OCI-LY3 (cell line): ENCODE data around the gene FNIP2.

ENCODE experiments used
- H2AFZ ChIP-seq: fragments of 200-600, 300-600 bp; shearing (Covaris generic); 2 replicates; pipeline ENCODE4 v1.6.0; 2014; ENCODE audit warnings: antibody characterized with exemption, low read depth, low read length
- H3K27ac ChIP-seq: fragments of 200-600, 300-600 bp; sonication (generic); 2 replicates; pipeline ENCODE4 v1.5.1; 2014; ENCODE audit warnings: mild to moderate bottlenecking, low read length, moderate library complexity, mixed read lengths
- H3K27me3 ChIP-seq: fragments of 200-600, 300-600 bp; sonication (generic); 2 replicates; pipeline ENCODE4 v1.6.1; 2014; ENCODE audit warnings: low read depth, low read length, mixed read lengths
- H3K36me3 ChIP-seq: fragments of 200-600, 300-600 bp; sonication (generic); replicated peaks from 2 replicates; pipeline ENCODE3; 2014; ENCODE audit warnings: low read depth, low read length, mixed read lengths
- H3K4me1 ChIP-seq: fragments of 300-600, 200-600 bp; sonication (generic); 2 replicates; pipeline ENCODE4 v1.6.1; 2014; ENCODE audit warnings: low read length, mixed read lengths
- H3K4me2 ChIP-seq: fragments of 200-600, 300-600 bp; sonication (generic); 2 replicates; pipeline ENCODE4 v1.6.1; 2014; ENCODE audit warnings: low read length, mixed read lengths
- H3K4me3 ChIP-seq: fragments of 300-600, 200-600 bp; sonication (generic); 2 replicates; pipeline ENCODE4 v1.5.1; 2014; ENCODE audit warnings: antibody characterized with exemption, mild to moderate bottlenecking, low read length, moderate library complexity
- H3K79me2 ChIP-seq: fragments of 300-600, 200-600 bp; shearing (Covaris generic); 2 replicates; pipeline ENCODE4 v1.6.1; 2014; ENCODE audit warnings: mild to moderate bottlenecking, low read length, mixed read lengths
- H3K9ac ChIP-seq: fragments of 300-600, 200-600 bp; shearing (Covaris generic); 2 replicates; pipeline ENCODE4 v1.6.0; 2014; ENCODE audit warnings: mild to moderate bottlenecking, low read length, moderate library complexity
- H3K9me3 ChIP-seq: fragments of 200-600, 300-600 bp; shearing (Covaris generic); 2 replicates; pipeline ENCODE4 v1.6.1; 2014; ENCODE audit warnings: low read length, mixed read lengths; ENCODE audit not compliant: insufficient read depth
- H4K20me1 ChIP-seq: fragments of 200-600, 300-600 bp; sonication (generic); 2 replicates; pipeline ENCODE4 v1.6.1; 2016; ENCODE audit warnings: low read length, mixed read lengths; ENCODE audit not compliant: insufficient read depth
- EZH2phosphoT487 ChIP-seq: fragments of 200-600 bp; shearing (Covaris generic); IDR thresholded peaks from 2 replicates; pipeline ENCODE4 v1.6.1; 2018; ENCODE audit warnings: antibody characterized with exemption, mixed run types, low read depth
- TF ChIP-seq, protein P1 (sequence below): fragments of 200-600, 300-600 bp; sonication (generic); IDR thresholded peaks from 2 replicates; pipeline ENCODE4 v1.5.1; 2014; ENCODE audit warnings: antibody characterized with exemption, low read length, low read depth

FNIP2 gene

DNA sequence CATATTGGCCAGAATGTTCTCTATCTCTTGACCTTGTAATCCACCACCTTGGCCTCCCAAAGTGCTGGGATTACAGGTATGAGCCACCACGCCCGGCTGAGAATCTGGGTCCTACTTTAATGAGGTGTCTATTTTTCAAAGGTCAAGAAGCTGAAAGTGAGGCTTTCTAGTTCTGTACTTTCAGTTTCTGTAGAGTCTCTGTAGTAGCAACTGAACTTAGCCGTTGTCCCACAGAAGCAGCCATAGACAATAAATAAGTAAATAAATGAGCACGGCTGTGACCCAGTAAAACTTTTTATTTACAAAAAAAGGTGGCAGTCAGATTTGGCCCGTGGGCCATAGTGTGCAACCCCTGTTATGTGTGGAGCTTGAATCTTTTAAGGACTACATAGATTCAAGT, 92.0 kb downstream of the FNIP2 start:
- Histone ChIP-seq H3K4me1 (peaks cover 8% of the 10 kb centered on the region), H2AFZ (no peak overlapping the region), H3K4me2 (no peak overlapping the region), H3K9me3 (no peaks in the 10 kb centered on the region), H4K20me1 (no peaks in the 10 kb centered on the region), H3K4me3 (no peak overlapping the region), H3K27ac (no peak overlapping the region), H3K36me3 (no peaks in the 10 kb centered on the region), H3K9ac (no peak overlapping the region), H3K79me2 (no peaks in the 10 kb centered on the region), H3K27me3 (peaks cover 86% of the 10 kb centered on the region)
- no peak for TF ChIP-seq EZH2phosphoT487
- TF ChIP-seq, protein P1, sequence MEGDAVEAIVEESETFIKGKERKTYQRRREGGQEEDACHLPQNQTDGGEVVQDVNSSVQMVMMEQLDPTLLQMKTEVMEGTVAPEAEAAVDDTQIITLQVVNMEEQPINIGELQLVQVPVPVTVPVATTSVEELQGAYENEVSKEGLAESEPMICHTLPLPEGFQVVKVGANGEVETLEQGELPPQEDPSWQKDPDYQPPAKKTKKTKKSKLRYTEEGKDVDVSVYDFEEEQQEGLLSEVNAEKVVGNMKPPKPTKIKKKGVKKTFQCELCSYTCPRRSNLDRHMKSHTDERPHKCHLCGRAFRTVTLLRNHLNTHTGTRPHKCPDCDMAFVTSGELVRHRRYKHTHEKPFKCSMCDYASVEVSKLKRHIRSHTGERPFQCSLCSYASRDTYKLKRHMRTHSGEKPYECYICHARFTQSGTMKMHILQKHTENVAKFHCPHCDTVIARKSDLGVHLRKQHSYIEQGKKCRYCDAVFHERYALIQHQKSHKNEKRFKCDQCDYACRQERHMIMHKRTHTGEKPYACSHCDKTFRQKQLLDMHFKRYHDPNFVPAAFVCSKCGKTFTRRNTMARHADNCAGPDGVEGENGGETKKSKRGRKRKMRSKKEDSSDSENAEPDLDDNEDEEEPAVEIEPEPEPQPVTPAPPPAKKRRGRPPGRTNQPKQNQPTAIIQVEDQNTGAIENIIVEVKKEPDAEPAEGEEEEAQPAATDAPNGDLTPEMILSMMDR, result no peak

DNA sequence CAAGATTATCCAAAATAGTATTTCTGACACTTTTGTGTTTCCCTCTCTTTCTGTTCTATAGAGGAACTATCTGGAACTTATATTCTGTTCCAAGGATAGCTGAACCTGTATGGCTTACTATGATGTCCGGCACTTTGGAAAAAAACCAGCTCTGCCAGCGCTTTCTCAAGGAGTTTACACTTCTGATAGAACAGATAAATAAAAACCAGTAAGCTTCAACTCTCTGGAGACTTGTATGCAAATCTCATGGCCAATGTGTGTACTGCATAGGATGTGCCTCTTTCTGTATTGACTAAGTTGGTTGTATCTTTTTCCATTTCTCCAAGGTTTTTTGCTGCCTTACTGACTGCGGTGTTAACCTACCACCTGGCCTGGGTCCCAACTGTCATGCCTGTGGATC, 92.5 kb downstream of the FNIP2 start:
- Histone ChIP-seq H3K36me3 (no peaks in the 10 kb centered on the region), H3K9ac (no peak overlapping the region), H3K9me3 (no peaks in the 10 kb centered on the region), H3K4me3 (no peak overlapping the region), H3K27me3 (peaks cover 82% of the 10 kb centered on the region), H3K4me1 (peaks cover 11% of the 10 kb centered on the region), H3K27ac (no peak overlapping the region), H3K79me2 (no peaks in the 10 kb centered on the region), H4K20me1 (no peaks in the 10 kb centered on the region), H2AFZ (no peak overlapping the region), H3K4me2 (no peak overlapping the region)
- TF ChIP-seq, protein P1, result no peak
- TF ChIP-seq EZH2phosphoT487, result no peak

DNA sequence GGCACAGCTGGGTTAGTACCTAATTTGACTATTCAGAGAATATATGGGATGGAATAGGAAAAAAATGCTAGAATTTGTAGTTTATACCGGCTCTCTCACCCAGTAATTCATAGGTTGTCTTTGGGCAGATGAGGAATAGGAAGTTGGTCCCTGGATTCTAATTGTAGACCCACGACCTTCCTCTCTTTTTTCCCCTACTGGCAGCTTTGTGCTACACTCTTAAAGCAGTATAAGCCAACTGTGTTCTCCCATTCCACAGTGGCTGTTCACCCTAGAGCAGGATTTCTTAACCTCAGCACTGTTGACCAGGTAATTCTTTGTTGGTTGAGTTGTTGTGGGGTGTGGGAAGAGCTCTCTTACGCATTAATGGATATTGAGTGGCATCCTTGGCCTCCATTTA, 92.9 kb downstream of the FNIP2 start:
- H3K4me3 ChIP-seq, result no peak overlapping the region
- TF ChIP-seq, protein P1, result peak; percentile 17; the same call in 1 of the 2 replicates
- no peak for TF ChIP-seq EZH2phosphoT487
- H3K79me2 ChIP-seq, result no peaks in the 10 kb centered on the region
- no peak overlapping the region for H3K4me2 ChIP-seq
- no peaks in the 10 kb centered on the region for H3K9me3 ChIP-seq
- H3K36me3 ChIP-seq, result no peaks in the 10 kb centered on the region
- peaks cover 16% of the 10 kb centered on the region for H3K4me1 ChIP-seq
- no peaks in the 10 kb centered on the region for H4K20me1 ChIP-seq
- no peak overlapping the region for H2AFZ ChIP-seq
- no peak overlapping the region for H3K9ac ChIP-seq
- H3K27ac ChIP-seq, result no peak overlapping the region
- H3K27me3 ChIP-seq, result peaks cover 78% of the 10 kb centered on the region

DNA sequence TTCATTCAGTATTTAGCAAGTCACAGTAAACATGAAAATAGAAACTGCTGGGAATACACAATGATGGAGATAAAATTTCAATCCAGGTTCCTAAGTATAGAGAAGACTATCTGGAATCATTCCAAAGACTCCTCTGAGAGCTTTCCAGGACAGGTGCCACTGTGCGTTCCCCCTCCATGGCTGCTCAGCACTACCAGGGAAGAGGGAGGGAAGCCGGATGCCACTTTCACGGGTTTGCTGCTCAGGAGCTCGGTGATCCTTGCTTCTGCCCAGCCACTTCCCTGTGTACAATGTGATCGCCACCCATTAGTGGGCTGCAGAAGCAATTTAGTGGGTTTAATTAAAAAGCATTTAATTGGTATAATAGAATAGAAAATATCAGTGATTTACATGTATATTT, 94.5 kb downstream of the FNIP2 start:
- H3K4me1 ChIP-seq, result peaks cover 16% of the 10 kb centered on the region
- H3K79me2 ChIP-seq, result no peaks in the 10 kb centered on the region
- H2AFZ ChIP-seq, result no peak overlapping the region
- no peak for TF ChIP-seq EZH2phosphoT487
- TF ChIP-seq, protein P1, result no peak
- H3K27ac ChIP-seq, result no peak overlapping the region
- no peaks in the 10 kb centered on the region for H4K20me1 ChIP-seq
- peaks cover 81% of the 10 kb centered on the region for H3K27me3 ChIP-seq
- H3K4me2 ChIP-seq, result no peak overlapping the region
- no peaks in the 10 kb centered on the region for H3K9me3 ChIP-seq
- no peaks in the 10 kb centered on the region for H3K36me3 ChIP-seq
- H3K4me3 ChIP-seq, result no peak overlapping the region
- H3K9ac ChIP-seq, result no peak overlapping the region
